OCI-M1 (cell line): Measurements from ENCODE around the gene INF2.
A peak's percentile ranks its signal among the peaks of the same experiment; 100 is the strongest.
"Not testable (repeated sequence)": the region's sequence is repeated elsewhere in the genome, so short reads cannot be mapped to it uniquely, and the experiment has no call there.

Experiments
- DNase-seq: peaks from one replicate; lab custom pipeline; 2025; lab: John Stamatoyannopoulos, UW

The INF2 gene

DNA sequence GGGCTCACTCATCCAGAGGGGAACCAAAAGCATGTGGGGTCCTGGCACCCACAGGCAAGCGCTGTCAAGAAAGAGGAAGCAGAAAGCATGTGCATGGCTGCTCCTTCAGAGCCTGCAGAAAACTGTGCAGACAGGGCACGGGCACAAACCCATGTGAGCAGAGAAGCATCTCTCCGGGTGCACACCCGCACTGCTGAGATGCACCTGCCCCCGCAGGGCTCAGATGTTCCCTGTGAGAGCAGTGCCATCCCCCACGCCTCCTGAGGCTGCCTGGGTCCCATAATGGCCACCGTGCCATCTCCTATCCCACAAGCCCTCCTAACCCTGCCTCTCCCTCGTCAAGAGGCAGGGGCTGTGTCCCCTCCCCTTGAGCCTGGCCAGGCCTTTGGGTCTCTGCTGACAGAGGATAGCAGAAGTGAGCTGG lies 32.3 kb upstream of the INF2 start:
- DNase-seq, result no peak

DNA sequence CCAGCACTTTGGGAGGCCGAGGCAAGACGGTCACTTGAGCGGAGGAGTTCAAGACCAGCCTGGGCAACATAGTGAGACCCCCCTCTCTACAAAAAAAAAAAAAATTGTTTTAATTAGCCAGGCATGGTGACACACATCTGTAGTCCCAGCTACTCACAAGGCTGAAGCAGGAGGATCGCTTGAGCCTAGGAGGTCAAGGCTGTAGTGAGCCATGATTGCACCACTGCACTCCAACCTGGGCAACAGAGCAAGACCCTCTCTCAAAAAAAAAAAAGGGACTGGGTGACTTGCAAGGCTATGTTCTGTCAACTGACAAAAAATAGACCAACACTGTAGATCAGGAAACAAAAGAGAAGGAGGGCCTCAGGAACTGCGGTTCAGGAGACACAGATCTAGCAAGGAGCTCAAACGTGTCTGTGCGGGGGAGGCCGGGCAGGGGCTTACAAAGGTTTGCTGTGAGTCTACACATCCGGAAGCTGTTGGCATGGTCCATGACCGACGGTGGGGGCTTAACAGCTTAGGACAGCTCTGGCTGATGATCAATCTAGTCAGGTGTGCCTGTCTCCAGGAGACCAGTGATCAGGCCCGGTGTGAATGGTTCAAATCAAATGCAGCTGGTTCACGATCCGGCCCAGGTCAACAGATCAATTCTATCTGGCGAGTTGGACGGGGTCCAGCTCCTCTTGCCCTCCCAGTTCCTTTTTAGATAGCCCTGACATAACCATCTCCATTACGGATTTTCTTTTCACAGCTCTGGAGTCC lies 31.7 kb upstream of the INF2 start:
- peak; percentile 10 for DNase-seq

DNA sequence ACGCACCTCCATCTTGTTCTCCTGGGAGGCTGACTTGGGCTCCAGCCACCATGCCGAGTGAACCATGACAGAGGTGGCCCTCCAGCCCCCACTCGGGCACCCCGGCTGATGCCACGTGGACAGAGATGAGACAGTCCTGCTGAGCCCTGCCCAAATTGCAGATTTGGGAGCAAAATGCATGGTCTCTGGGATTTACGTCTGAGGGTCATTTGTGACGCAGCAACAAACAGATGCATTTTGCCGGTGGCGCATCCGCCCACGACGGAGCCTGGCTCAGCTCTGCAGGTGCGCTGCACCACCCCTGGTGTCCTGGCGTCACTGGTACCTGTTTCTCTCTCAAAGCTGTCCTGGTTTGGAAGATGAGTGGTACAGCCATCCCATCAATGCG lies 31.1 kb upstream of the INF2 start:
- DNase-seq, result no peak

DNA sequence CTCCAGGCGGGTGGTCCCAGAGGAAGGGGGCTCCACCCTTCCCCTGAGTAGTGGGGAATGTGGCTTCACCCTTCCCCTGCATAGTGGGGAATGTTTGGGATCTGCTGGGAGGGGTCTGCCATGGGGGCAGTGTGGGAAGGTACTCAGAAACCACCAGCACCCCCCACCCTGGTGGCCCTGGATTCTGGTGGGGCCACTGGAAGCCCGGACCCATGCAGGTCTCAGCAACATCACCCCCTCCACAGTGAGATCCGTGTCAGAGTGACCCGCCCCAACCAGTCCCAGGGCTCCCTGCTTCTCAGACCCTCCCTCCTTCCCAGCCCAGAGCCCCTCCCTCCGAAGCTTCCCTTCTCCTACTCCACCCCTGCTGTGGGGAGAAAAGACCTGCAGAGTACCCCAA lies 30.3 kb upstream of the INF2 start:
- no peak for DNase-seq

DNA sequence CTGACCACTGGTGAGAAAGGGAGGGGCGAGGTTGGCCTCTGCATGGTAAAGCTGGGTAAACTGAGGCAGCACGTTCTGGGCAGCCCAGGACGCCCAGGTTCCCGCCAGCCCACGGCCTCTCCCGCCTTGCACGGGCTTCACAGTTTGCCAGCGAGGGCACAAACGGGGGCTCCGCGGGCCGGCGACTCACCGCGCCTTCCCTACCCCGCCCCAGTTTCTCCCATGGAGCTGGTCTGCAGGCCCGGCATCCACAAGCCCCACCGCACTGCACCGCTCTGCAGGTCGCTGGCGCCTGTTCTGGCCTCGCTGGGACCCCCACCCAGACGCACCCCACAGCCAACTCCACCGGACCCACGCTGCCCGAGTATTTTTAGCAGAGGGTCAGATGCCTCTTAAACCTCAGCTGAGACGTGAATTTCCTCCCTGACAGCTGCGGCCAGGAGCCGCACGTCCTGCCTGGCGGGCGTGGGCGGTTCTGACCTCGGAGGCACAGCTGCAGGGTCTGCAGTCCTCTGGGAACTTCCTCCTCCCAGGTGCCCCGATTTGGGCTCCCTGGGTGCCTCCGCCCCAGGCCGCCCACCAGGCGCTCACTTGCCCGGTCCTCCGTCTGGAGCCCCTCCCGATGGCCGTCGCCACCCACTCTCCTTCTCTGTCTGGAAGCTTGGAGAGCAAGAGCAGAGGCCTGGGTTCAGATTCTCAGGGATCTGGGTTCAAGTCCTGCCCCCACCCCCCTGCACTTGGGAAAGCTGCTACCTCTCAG lies 29.5 kb upstream of the INF2 start:
- no peak for DNase-seq

DNA sequence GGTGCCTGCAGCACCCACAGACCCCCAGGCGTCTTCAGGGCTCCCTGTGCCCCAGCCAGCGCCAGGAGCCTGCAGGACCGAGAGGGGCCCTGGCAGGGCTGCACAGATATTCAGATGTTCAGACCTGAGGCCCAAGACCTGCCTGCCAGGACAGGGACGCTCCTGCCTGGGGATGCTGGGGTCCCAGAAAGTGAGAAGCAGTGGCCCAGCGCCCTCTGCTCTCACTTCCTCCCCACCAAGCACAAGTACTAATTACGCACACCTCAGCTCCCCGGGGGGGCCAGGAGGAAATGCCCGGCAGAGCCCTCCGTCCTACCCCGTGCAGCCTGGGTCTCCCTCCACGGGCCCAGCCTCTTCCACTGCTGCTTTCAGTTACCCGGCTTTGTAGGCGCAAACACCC lies 28.8 kb upstream of the INF2 start:
- no peak for DNase-seq

DNA sequence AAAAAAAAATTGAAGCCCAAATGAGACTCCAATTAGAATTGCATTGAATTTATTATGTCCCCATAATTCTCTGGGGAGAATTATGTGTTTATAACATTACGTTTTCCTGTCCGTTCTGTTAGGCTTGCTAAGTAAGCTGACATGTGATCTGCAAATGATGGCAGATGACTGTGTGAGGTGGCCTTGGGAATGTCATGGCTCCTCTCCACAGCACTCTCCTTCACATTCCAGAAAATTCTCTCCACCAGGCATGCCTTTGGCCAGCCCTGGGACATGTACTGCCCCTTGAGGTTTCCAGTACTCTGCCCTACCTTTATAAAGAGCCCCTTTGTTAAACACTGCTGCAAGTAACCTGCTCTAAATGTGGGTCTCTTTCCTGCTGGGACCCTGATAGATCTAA lies 28.3 kb upstream of the INF2 start:
- no peak for DNase-seq

DNA sequence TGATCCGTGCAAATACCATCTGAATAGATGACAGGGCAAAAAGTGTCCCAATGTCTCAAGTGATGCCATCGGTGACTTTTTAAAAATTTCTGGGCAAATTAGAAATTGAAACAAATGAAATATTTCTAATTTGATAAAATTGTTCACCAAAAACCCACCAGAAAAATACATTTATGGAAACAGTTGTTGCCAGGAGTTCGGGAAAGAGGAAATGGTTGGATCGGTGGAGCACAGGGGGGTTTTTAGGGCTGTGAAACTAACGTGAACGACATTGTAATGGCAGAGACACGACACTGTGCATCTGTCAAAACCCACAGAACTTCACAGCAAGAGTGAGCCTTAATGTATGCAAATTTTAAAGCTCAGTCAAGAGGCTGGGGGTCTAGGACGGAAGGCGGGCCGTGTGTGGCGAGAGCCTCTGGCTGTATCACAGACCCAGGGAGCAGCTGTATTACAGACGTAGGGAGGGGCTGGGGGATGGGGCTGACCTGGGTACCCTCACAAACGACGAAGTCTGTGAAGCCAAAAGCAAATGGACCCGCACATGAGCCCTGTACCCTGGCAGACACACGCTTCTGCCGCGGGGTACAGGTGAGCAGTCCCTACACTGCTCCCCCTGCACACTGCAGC lies 27.8 kb upstream of the INF2 start:
- not testable (repeated sequence) for DNase-seq

DNA sequence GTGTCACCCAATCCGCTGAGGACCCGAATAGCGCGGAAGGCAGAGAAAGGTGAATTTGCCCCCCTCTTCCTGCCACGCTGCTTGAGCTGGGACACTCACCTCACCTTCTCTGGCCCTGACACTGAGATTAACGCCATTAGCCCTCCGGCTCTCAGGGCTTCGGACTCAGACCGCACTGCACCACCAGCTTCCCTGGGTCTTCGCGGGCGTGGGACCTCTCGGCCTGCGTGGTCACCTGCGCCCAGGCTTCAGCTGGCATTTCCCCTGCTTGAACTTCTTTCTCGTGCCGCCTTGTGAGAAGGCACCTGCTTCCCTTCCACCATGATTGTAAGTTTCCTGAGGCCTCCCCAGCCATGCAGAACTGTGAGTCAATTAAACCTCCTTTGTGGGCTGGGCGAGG lies 26.9 kb upstream of the INF2 start:
- not testable (repeated sequence) for DNase-seq

DNA sequence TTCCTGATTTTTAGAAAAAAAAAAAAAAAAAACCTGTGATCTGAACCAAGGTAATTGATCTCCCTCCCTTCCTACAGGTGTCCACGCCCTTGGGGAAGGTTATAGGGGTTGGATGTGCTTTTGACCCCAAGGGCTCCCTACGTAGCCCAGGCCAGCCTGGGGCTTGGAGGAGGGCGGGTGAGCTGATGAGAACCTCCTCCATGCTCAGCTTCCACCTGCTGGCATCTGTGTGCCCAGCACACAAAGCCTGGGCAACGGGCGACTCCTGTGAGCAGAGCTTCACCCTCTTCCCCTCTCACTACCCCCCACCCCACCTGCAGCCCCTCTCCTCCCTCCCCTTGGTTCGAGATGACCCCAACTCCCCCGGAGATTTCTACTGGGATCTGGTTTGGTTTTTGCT lies 25.3 kb upstream of the INF2 start:
- DNase-seq, result no peak

DNA sequence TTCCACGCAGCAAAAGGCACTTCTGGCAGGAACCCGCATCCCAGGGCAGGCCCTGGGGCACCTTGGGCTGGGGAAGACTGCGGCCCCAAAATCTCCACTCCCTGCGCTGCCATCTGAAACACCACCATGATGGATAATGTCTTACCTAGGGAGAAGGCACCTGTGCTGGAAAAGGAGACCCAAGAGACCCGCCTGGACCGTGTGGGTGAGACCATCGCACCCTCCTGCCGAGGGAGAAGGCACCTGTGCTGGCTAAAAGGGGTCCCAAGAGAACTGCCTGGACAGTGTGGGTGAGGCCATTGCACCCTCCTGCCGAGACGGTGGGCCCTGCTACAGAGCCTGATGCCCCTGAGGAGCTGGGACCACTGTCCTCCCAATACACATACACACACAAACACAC lies 24.8 kb upstream of the INF2 start:
- no peak for DNase-seq

DNA sequence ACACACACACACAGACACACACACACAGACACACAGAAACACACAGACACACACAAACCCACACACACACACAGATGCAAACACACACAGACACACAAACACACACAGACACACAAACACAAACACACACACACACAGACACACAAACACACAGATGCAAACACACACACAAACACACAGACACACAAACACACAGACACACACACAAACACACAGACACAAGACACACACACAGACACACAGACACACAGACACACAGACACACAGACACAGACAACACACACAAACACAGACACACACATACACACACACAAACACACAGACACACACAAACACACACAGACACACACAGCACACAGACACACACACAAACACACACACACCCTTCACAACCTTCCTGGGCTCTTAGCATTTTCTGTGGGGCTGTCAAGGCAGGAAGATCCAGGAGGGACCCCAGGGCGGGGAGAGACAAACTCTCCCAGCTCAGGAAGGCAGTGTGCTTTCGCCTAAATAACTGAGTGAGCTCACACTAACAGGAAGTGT lies 24.2 kb upstream of the INF2 start:
- no peak for DNase-seq

DNA sequence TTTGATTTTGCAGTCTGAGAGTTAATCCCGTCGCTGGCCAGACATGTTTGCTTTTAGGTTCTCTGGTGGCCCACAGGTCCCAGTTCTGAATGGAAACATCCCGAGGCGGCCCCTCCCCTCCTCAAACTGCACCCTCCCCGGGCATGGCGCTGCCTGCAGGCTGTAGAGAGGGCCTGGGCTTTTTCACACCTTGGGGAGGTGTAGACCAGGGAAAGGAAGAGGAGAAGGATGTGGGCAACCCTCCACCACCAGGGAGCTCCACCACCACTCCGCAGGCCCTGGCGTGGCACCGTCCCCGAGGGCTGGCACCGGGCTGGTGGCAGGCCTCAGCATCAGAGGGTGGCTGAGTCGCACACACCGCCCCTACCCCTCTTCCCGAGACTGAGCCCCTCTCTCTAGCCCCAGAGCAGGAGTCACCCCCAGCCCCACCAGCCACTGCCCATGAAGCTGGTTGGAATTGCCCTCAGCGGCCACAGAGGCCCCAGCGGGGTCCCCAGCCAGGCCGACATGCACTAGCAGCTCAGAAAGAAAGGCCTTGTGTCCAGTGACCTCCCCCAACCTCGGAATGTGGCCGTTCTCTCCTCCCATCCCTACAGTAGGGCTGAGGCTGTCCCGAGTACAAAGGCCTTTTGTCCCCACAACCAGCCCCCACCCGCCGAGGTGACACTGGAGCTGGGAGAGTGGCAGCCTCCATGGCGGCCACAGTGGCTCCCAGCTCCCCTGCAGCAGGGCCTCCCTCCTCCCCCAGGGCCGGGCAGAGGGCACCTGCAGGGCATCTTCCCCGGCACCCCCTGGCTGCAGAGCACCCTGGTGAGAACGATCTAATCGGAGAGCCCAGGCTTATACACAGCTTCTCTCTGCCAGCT lies 23.5 kb upstream of the INF2 start:
- DNase-seq, result no peak

DNA sequence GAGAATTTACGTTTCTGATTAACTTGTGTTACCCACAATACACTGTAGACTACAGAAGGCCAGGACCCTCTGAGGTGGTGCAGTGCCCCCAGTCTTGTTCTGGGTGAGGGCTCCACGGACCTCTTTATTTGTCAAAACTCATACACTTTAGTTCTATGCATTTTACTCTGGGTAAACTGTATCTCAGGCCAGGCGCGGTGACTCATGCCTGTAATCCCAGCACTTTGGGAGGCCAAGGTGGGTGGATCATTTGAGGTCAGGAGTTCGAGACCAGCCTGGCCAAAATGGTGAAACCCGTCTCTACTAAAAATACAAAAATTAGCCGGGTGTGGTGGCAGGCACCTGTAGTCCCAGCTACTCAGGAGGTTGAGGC lies 22.9 kb upstream of the INF2 start:
- not testable (repeated sequence) for DNase-seq

DNA sequence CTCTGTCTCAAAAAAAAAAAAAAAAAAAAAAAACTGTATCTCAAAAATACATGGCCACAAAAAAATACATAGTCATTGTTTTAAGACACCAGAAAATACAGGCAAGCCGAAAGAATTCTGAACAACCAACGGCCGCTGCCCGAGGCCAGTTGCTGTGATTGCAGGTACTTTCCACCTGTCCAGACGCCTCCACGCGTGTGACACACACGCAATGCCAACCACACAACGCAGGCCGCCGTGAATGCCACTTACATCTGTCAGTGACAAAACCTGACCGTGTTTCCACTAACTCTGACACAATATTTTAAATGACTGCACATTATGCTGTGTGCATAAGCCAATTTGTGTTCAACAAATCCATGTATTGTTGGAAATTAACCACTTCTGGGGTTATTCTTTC lies 22.4 kb upstream of the INF2 start:
- DNase-seq, result no peak

DNA sequence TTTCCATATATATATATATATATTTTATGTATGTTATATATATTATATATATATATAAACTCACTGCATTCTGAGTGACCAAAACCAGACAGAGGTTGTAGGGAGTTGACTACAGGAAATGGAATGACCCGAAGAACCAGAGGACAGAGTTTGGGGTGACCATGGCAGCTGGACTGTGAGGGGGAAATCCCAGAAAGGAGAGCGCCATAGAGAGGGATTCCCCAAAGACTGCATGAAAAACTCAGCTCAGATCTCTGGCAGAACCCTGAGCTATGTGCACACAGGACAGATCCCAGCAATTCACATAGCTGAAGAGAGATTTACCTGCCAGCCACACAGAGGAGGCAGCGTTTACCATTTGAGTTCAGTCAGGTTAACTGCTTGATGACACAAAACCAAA lies 19.7 kb upstream of the INF2 start:
- DNase-seq, result no peak

DNA sequence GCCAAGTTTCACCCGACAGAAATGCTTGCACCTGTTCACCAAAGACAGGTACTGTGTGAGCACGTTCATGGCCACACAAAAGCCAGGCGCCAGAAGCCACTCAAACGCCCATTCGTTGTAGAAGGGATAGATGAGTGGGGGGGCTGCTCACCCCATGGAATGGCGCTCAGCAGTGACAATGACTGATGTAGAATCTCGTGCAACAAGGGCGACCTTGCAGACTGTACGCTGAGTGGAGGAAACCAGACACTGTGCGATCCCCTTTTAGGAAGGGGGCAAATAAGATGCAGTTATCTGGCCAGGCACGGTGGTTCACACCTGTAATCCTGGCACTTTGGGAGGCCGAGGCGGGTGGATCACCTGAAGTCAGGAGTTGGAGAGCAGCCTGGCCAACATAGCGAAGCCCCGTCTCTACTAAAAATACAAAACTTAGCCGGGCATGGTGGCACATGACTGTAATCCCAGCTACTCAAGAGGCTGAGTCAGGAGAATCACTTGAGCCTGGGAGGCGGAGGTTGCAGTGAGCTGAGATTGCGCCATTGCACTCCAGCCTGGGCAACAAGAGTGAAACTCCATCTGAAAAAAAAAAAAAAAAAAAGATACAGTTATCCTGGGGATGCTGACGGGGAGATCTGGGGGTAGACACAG lies 18.0 kb upstream of the INF2 start:
- not testable (repeated sequence) for DNase-seq

DNA sequence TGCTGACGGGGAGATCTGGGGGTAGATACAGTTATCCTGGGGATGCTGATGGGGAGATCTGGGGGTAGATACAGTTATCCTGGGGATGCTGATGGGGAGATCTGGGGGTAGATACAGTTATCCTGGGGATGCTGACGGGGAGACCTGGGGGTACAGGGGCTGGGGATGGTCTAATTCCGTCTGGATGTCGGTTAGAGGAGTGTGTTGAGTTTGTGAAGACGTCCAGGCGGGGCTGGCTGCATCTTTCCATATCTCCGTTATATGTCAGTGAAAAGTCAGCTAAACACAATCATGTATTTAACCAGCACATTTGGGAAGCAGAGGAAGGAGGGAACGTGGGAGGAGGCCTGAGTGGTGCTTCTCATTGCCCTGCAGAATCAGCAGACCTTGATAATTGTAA lies 17.3 kb upstream of the INF2 start:
- not testable (repeated sequence) for DNase-seq

DNA sequence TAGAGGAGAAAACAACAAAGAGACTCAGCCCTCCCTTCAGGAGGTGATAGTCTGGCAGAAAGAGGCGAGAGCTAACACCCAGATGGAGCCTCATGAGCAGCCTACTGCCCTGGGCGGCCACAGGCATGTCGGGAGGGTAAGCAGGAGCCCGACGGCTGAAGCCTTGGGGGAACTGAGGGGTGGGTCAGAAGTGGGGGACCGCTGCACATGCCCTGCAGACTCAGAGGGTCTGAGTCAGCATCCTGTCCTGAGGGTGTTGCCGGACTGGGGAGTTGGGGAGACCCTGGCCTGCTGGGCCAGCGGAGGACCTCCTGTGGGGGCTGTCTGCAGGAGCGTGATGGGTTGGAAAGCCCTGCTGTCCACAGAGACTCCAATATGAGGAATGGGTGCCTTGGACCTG lies 15.9 kb upstream of the INF2 start:
- no peak for DNase-seq

DNA sequence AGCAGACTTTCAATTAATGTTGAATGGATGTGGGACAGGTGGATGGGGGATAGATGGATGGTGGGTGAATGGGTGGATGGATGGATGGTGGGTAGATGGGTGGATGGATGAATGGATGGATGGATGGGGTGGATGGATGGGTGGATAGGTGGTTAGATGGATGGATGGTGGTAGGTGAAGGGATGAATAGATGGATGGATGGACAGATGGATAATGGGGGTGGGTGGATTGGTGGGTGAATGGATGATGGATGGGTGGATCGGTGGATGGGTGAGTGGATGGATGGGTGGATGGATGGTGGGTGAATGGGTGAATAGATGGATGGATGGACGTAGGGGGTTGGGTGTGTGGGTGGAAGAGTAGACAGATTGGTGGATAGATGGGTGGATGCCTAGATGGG lies 14.0 kb upstream of the INF2 start:
- no peak for DNase-seq

DNA sequence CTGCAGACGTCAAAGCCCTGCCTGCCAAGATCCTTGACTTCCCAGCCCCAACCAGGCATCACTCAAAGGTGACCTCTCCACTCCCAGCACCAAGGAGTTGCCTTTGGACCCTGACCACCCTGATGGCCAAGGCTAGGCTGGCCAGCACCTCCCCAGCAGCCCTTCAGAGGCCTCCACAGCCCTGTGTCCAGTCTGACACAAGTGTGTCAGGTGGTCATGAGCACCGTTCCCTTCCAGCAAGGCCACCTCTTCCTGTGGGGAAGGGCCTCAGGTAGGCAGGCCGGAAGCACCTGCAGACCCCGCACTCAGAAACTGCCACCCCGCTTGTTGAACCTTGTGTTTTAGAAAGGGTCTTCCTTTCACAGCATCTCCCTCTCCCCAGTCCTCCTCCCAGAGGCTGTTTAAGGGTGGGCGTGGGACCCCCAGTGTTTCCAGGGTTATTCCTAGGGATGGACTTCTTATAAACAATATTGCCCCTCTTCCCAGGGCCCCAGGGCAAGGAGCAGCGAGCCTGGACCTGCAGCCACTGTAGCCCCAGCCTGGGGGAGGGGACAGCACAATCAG lies 13.2 kb upstream of the INF2 start:
- no peak for DNase-seq
